DND-41 (cell line): ENCODE data around the gene CACNB4.

ENCODE experiments used
- EZH2 ChIP-seq: IDR thresholded peaks from 3 replicates; pipeline ENCODE4 v1.6.1; 2012; ENCODE audit warnings: borderline replicate concordance, low read depth, mild to moderate bottlenecking, moderate library complexity, low read length, inconsistent platforms; ENCODE audit not compliant: severe bottlenecking
- TF ChIP-seq, protein P1 (sequence below): IDR thresholded peaks from 2 replicates; pipeline ENCODE4 v1.5.1; 2012; ENCODE audit warnings: borderline replicate concordance, low read length, moderate library complexity, mild to moderate bottlenecking; ENCODE audit not compliant: poor library complexity, severe bottlenecking; ENCODE audit errors: extremely low read depth

DNA sequence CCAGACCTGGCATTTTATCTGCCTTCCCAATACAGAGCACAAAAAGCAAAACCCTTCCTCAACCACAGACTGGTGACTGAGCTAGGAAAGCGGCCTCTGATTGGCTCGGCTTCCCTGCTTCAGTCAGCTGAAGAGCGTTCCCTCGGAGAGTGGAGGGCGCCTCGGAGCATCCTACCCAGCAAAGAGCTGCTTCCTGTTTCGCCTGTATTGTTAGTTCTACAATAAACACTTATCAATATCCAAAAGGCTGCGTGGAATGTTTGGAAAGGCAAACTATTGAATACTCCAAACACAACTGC lies 125.0 kb downstream of the CACNB4 start:
- TF ChIP-seq EZH2, result no peak
- TF ChIP-seq, protein P1, sequence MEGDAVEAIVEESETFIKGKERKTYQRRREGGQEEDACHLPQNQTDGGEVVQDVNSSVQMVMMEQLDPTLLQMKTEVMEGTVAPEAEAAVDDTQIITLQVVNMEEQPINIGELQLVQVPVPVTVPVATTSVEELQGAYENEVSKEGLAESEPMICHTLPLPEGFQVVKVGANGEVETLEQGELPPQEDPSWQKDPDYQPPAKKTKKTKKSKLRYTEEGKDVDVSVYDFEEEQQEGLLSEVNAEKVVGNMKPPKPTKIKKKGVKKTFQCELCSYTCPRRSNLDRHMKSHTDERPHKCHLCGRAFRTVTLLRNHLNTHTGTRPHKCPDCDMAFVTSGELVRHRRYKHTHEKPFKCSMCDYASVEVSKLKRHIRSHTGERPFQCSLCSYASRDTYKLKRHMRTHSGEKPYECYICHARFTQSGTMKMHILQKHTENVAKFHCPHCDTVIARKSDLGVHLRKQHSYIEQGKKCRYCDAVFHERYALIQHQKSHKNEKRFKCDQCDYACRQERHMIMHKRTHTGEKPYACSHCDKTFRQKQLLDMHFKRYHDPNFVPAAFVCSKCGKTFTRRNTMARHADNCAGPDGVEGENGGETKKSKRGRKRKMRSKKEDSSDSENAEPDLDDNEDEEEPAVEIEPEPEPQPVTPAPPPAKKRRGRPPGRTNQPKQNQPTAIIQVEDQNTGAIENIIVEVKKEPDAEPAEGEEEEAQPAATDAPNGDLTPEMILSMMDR, result no peak
